KG1 (cell line): ENCODE data around the gene AKNA.

ENCODE experiments used
- DNase-seq: peaks from one replicate; lab custom pipeline; 2025; lab: John Stamatoyannopoulos, UW

Gene AKNA

DNA sequence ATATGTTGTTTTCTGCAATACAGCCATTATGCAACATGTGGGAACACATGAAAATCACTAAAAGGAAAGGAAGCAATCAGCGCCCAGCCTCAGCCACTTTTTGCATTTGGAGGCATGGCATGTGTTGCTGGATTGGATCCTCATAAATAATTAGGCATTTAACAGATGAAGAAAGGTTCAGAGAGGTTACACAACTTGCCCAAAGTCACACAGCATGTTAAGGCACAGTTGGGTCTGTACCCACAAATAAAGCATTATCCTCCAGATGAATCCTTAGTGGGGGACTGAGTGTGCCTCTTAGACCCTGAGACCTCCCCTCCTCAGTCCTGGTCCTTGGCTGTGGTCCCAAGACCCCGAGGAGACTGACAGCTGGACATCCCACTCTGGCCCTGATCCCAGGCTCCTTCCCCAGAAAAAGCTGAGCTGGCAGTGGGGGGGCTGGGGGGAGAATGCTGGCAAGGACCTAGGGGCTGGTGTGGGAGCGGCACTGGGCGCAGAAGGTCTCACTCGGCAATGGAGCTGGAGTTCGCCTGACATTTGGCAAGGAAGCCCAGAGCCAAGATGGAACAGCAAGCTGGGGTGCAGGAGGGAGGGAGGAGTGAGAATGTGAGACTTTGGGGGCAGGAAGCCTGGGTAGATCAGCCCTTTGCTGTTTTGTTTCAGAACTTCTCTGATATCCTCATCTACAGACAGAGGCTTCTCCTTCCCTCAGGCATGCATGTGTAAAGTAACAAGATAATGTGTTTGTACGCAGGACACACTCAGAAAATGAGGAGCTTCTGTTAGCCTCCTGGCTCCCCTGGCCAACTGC is 6.9 kb upstream of the AKNA start:
- no peak for DNase-seq

DNA sequence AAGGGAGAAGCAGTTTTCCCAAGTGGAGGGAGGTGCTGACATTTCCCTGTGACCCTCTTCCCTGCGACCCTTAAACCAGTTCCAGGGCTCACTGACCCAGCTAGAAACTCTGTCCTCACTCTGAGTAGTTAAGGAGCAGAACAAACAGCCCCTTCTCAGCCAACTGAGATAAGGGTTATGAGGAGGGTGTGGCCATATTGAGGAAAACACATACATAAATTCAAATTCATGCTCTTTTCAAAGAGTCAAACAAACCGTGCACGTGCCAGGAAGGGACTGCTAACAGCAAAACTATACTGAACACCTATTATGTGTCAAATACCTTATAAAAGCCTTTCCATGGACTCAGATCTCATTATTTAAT is 4.9 kb upstream of the AKNA start:
- no peak for DNase-seq

DNA sequence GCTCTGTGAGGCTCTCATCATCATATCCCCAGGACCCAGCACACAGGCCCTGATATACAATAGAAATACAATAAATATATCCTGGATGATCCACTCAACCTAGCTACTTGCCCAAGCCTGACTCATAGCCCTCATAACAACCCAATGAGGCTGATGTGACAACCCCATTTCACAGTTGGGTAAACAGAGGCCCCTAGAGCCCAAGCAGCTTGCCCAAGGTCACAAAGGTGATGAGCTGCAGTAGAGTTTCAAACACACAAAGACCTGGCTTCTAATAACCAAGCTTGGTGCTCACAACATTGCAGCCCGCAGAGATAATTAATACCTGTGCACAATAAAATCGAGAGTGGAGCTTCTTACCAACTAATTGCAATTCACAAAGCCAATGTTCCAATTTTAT is 3.2 kb upstream of the AKNA start:
- DNase-seq = no peak

DNA sequence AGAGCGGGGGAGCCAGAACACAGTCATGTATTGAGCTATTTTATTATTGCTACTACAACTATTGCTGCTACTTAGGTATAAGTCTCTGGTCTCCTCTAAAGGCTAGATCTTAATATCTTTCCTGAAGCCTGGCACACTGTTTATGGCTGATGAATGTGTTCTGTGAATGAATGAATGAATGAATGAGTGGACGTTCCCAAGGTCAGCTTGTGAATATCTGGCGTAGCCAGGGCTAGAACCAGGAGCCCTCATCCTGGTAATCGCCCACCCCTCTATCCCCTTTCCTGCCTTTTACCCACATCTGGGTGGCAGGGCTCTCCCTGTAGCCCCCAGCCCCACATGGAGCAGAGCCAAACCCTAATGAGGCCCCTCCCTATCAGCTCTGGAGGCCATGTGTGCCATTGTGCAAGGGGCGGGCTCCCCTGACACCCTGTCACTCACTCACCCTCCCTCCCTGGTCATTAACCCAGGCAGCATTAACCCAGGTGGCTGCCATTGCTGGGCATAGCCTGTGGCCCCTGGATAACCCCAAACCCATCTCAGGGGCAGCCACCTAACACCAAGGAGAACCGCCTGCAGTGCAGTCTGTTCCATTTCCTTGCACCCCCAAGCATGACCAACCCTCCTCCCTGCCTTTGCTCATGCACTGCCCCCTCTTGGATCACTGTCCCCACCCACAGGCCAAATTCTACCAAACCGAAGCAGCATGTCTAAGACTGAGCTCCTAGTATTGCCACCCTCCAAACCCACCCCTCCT is 2.0 kb upstream of the AKNA start:
- no peak for DNase-seq

DNA sequence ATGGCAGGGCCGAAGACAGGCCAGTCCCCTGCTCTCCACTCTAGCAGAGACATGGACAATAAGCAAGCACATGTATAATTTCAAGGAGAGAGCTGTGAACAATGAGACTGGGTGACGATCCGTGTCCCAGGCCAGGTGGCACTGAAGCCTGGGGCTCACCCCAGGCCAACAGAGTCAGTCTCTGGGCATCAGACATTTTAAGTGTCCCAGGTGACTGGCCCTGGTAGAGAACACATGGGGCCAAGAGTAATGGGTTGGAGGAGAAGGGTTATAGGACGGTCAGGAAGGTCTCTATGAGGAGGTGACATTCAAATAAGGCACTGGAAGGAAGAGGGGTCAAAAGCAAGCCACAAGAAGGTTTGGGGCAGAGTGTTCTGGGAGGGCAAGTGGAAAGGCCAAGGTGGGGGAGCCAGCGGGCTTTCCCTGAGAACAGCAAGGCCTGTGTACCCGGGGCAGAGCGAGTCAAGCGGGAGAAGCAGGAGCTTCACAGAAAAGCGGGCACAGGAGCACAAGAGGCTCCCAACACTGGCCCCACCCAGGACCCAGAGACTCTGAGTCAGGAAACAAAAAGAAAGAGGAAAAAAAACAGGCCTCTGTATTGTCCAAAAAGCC is 1.1 kb upstream of the AKNA start:
- DNase-seq = no peak

DNA sequence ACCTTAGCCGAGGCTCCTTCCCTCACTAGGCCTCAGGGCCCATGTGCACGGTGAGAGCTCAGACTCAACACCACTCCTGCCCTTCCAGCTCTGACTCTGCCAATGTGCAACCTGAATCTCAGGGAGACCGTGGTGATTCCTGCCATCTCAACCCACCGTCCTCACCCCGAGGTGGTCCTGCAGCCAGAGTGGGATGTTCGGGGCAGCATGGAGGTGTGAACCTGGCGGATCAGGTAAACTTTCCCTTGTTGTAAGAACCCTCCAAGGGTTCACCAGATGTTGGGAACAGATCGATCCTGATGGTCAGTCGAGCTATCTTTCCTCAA is 538 bp upstream of the AKNA start:
- DNase-seq = no peak

DNA sequence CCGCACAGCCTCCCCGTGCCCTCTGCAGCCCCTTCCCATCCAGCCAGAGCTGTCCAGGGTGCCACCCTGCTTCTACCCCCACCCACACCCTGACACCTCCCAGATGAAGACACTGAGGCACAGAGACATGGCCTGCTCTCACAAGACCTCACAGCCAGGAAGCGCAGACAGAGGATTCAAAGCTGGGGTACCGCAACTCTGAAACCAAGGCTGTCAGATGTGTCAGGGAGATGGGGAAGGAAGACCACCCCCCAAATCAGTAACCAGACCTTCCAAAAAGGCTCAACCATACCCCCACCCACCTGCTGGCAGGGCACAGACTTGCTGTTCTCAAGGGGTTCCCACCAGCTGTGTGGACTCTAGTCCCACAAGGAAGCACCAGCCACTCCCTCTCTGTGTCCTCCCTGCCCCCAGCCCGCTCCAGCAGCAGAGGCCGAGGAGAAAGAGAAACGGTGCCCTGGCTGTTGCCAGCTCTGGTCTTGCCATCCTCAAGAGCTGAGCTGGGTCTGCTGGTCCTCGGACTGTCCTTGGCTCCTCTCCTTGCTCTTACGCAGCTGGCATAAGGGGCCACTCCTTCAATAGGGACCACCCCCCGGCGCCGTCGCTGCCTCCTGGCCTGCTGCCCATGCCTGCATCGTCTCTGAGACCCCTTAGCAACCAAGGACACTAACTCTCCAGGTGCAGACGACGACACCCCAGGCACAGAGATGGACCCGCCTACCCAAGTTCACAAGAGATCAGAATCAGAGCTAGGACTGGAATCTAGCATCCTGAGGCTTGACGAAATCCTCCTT is 699 bp downstream of the AKNA start:
- no peak for DNase-seq

DNA sequence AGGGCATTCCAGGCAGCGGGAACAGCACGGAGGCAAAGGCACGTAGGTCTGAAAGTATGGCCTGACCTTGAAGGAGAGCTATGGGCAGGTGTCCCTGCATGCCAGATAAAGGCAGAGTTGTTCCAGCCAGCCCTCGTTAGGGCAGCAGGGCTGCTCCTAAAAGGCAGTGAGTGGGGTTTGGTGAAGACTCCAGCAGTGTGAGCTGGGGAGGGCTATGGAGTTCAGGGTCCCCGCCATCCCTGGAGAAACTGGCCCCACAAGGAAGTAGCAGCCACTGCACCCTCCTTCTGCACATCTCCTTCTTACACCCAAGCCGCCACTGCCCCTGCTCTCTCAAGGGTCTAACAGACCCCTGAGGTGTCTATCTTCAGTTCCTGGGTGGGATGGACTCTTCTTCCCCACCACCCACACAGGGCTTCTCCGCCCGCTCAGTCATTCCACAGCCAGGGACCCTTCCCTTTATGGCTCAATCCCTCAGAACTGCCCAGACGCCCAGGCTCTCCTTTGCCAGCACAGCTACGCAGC is 1.4 kb downstream of the AKNA start:
- no peak for DNase-seq

DNA sequence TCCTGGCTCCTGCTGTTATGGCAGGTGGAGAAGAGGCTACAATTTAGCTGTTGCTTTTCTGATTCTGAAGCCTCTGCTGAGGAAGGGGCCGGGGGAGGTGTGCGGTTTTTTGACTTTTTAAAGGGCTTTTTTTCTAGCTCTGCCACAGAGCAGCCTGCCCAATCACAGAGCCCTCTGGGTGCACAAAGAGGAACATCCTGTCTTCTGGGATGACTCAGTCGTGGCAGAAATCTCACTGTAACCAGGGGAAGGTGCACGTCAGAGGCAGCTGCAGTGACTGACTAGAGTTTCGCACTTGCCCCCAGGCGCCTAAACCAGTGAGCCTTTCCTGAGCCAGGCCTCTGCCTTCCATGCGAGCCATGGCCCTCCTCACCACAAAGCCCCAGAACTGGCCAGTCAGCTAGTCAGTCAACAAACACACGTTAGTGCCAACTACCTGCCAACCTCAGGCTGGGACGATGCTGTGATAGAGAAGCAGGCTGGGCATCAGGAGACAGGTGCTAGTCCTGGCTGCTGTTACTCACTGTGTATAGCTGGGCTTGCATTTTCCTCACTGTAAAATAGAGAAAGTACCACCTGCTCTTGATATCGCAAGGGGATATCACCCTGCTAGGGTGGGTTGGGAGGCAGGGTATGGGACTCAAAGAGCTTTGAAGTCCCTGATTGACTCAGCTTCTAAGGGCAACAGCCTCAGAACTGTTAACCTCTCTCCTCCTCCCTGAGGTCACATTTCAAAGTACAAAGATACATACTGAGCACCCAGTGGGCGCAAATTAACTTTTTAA is 2.2 kb downstream of the AKNA start:
- DNase-seq = peak; percentile 82

DNA sequence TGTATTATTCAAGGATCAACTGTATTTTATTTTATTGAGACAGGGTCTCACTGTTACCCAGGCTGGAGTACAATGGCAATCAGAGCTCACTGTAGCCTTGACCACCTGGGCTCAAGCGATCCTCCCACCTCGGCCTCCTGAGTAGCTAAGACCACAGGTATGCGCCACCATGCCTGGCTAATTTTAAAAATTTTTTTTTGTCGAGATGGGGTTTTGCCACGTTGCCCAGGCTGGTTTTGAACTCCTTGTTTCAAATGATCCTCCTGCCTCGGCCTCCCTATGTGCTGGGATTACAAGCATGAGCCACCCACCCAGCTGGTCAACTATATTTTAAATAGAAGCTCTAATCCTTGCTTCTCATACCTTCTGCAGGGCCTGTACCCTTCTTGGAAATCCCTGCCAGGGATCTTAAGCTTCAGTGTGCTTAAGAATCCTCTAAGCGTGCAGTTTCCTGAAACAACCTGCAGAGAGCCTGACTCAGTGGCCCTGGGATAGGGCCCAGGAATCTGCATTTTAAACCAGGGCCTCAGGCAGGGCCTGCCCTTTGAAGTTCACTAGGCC is 2.9 kb downstream of the AKNA start:
- DNase-seq = no peak

DNA sequence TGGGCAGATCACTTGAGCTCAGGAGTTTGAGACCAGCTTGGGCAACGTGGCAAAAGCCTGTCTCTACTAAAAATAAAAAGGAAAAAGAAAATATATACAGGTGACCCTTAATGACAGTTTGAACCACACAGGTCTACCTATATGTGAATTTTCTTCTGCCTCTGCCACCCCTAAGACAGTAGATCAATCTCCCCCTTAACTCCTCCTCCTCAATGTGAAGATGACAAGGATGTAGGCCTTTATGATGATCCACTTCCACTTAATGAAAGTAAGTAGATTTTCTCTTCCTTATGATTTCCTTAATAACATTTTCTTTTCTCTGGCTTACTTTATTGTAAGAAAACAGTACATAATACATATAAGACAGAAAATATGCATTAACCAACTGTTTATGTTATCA is 3.4 kb downstream of the AKNA start:
- no peak for DNase-seq

DNA sequence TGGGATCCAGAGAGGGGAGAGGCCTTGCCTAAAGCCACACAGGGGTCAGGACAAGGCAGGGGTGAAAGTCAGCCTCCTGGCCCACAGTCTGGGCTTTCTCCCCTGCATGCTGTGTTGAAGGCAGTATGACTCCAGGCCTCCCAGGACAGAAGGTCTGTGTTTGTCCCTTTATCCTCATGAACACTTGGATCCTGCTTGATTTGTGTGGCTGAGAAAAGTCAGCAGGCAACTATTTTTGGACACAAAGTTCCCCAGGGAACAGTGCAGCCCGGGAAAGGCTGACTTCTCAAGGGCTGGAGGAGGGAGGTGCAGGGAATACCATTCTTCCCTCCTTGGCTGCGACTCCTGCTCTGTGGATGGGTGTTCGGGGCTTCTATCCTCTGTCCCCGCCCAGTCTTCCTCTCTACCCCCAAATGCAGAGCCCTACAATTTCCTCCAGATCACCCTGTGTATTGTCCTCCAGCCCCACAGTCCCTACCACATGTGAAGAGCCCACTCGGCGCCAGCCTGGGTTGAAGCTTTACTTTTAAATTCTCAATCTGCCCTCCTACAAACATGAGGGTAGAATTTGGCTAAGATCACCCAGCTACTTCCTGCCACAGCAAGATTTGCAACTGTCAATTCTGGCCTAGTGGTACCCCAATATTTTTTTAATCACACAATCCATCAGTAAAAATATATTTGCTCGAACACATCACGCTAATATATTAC is 4.1 kb downstream of the AKNA start:
- DNase-seq = no peak

DNA sequence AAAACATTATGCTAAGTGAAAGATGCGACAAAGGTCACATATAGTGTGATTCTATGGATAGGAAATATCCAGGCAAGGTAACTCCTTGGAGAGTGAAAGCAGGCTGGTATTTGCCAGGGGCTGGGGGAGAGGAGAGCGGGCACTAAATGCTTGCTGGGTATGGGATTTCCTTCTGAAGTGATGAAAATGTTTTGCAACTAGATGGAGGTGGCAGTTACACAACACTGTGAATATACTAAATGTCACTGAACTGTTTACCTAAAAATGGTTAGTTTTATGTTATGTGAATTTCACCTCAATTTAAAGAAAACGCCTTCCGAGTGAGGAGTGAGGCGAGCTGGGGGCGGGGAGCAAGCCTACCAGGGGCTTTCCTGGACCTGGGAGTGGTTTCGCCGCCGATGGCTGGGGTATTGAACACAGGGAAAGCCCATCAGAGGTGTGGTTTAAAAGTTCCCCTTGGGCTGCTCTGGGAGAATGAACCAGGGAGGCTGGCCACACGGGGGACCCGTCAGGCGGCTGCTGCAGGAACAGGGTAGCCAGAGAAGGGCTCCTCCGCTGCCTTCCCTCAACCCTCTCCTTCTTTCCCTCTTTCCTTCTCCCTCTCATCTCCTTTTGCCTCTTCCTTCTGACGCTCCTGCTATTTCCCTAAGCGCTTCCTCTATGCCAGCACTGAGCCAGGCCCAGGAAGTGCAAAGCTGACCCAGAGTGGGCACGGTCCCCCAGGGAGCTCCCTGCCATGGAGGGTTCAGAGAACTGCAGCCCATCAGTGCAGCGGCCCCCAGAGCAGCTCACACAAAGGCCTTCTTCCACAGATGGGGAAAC is 4.9 kb downstream of the AKNA start:
- DNase-seq = no peak

DNA sequence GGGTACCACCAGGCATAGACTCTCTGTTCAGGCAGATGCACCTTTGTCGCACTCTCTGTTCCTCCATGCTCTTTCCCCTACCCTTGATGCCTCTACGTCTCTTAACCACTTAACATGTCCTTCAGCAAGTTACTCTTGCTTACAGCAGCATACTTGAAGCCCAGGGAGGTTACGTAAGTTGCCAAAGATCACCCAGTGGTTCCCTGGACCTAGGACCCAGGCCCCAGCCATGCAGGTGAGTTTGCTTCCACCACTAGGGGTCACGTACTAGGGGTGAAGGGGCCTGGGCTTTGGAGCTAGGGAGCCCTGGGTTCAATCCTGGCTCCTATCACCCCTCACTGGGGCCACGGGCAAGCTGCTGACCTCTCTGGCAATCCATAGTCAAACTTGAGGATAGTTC is 8.9 kb downstream of the AKNA start:
- no peak for DNase-seq

DNA sequence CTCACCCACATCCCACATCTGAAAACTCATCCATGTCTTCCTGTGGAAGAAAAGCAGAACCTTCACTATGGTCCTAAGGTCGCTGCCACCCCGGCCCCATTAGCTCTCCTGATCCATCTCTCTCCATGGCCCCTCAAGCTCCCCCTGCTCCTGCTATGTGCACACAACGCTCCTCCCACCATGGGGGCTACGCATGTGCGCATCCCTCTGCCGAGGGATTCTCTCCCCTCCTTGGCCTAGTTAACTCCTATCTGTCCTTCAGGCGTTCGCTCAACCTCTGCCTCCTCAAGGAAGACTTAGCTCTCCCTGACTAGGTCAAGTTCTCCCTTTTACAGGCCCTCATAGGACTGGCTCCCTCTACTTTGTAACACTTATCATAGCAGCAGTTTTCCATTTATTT is 9.8 kb downstream of the AKNA start:
- no peak for DNase-seq

DNA sequence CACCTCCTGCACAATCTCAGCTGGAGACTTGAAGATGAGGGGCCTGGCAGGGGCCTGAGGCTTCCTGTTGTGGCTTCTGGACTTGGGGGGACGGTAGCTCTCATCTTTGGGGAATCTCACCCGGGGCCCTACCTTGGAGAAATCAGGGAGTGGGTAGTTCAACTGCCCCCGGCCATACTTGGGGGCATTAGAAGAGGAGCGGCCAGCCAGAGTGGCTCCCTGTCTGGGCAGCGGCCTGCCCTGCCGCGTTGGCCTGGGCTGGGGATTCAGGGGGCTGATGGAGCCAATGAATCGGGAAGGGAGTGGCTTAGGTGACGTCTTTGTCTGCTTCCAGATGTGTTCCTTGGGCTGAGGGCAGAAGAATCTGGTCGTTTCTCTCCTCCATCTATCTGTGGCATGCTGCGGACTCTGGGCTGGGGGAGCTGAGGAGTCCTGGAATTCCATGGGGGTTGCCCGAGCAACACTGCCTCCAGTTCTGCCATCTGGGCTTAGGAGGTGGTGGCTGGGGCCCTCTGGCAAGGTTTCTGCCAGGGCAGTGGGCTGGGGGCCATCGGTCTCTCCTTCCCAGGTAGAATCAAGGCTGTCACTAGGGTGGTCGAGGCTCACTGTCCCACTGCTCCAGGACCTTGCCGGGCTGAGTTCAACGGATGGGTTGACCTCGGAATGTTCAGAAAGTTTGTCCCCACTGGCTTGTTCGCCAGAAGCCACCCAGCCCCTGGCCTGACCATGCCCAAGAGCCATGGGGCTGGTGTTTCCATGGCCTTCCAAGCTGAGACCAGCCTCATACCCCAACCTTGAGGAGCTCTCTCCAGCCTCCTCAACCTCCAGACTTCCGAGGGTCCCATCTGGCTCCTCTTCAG is 11.0 kb downstream of the AKNA start:
- DNase-seq = no peak

DNA sequence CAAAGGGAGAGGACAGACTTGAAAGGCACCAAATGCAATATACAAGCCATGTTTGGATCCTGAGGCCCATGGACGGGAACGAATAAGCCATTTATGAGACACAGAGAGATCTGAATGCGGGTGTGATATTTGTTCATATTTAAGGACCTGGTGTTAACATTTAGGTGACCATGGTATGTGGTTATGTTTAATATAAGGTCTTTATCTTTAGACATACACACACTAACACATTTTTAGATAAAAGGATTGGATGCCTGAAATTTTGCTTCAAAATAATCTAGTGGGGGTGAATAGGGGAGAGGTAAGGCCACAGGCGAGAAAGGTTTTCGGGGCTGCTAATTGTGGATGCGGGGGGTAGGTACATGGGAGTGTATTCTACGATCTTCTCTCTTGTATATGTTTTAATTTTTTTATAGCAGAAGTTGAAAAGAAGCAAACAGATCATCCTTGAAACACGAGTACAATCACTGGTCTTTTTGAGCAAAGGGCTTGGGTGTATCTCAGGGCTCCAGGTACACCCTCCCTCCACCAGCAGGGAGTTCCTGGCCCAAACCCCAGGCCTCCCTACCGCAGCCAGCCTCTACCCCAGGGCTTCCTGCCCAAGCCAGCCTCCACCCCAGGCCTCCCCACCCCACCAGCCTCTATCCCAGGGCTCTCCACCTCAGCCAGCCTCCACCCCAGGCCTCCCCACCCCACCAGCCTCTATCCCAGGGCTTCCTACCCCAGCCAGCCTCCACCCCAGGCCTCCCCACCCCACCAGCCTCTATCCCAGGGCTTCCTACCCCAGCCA is 12.2 kb downstream of the AKNA start:
- no peak for DNase-seq

DNA sequence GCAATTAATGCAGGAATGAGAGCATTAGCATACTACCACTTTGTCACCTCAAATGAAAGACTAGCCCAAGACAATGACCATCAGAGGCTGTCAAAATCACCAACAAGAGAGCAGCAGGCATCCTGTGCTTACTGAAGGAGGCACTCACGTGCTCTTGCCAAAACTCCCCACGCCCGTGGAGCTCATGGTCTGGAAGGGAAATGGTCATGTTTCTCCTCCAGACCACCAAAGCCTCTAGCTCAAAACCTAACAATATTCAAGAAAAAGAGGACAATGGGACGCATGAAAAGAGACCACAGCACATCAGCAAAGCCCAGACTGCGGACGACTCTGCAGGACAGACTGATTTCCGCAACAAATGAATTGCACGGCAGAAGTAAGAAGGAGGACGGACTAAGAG is 12.8 kb downstream of the AKNA start:
- no peak for DNase-seq
